EL (cell line): ENCODE measurements around the gene WDR19.

Experiments
- DNase-seq: peaks from one replicate; pipeline ENCODE4 v3.0.0-alpha.2; 2016

WDR19 gene

GRCh38 chr4:39305912-39306677, 123.8 kb downstream of the WDR19 start:
- DNase-seq = no peak

DNA sequence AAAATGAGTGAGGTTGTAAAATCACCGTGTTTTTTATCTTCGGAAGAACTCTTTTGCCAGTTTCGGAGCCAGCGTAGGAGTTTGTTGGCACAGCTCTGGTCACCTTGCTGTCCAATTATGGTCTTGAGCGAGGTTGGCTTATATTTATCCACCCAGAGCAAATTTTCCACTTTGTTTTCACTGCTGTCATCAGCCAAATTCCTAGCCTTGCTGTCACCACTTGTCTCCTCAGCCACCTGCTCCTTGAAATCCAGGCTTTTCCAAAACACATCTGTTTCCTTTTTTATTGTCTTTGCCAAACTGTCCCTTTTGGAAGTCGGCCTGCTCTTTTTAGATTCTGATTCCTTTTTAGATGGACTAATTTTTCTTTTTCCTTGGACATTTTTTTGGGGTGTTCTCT, 126.3 kb downstream of the WDR19 start:
- DNase-seq = no peak

DNA sequence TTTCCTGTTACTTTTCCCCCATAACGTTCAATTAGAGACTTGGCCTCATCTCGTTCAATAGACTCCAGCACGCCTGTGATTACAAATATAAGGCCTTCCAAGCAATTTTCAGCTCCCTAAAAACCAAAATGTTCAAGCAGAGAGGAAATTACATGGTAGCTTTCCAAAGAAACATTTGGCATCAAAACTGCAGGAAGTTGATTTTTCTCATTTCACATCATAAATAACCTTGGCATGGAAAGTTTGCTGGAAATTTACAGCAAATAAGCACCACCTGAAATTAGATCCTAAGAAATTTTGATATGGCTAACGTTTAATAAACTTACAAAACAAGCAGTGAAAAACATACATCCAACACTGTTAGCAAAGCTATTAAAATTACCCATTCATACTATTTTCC, 130.5 kb downstream of the WDR19 start:
- no peak for DNase-seq

DNA sequence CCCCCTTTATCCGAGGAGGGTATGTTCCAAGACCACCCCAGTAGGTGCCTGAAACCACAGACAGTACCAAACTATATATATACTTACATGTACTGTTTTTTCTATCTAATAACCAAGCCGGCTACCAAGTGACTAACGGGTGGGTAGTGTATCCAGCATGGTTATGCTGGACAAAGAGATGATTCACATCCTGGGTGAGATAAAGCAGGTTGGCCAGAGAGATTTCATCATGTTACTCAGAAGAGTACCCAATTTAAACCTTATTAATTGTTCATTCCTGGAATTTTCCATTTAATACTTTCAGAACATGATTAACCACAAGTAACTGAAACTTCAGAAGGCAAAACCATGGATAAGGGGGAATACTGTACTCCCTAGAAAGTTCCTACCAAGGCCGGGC, 137.3 kb downstream of the WDR19 start:
- DNase-seq = peak; percentile 93

- peak; percentile 39 for DNase-seq
These were observed 138.2 kb downstream of the WDR19 start for GRCh38 chr4:39320381-39321115.

- no peak for DNase-seq
These were observed 141.5 kb downstream of the WDR19 start for GRCh38 chr4:39323821-39324220.

- DNase-seq = no peak
These were observed 142.1 kb downstream of the WDR19 start for GRCh38 chr4:39324446-39324845.

GRCh38 chr4:39324897-39325613, 142.7 kb downstream of the WDR19 start:
- DNase-seq = no peak

DNA sequence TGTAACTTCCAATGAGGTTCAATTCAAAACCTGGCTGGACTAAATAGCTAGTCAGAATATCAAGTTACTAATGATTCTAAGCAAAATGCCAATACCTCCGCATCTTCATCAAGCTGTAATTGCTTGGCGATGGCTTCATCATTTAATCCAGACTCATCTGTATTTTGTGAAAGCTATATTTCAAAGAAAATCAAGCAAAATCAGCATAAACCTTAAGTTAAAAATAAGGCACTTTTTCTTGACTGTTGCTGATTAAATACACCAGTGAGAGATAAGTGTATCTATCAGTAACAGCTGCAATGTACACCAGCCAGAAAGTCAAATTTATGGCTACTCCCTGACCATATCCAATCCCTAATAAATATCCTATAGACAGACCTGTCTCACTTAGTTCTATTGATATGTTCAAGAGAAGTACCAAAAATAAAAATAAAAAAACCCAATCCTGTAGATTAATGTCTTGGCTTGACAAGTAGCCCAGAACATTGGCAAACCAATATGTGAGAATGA, 144.2 kb downstream of the WDR19 start:
- no peak for DNase-seq

GRCh38 chr4:39330353-39330752, 148.0 kb downstream of the WDR19 start:
- DNase-seq = no peak

GRCh38 chr4:39331191-39331590, 148.9 kb downstream of the WDR19 start:
- peak; percentile 4 for DNase-seq
